PC-3 (cell line): ENCODE measurements around the gene FAM47C. TPM values are rescaled to one million over a fixed set of nuclear protein-coding genes. Genes with fewer than 3 reads are reported as not detected.
"Not testable (repeated sequence)": the region's sequence is repeated elsewhere in the genome, so short reads cannot be mapped to it uniquely, and the experiment has no call there.

ENCODE experiments used
- ATAC-seq: fragments of 200-7000 bp; cut with Tn5 transposase; 2 replicates; pipeline ENCODE4 v1.9.1; 2020; ENCODE audit warnings: mild to moderate bottlenecking, moderate library complexity
- BruUV-seq: library from RNA; stranded (reverse); fragments of 400-500 nt; replicated peaks from 2 replicates; lab custom pipeline; 2021; lab: Mats Ljungman, UMichigan
- CTCF ChIA-PET: fragments of 300-600 bp; sonication (Branson Sonifier 250); formaldehyde crosslinking; loops from one replicate; lab custom pipeline; 2022; ENCODE audit warnings: antibody characterized with exemption; lab: Charles Lee
- POLR2A ChIA-PET: fragments of 300-600 bp; sonication (Branson Sonifier 250); formaldehyde crosslinking; loops from one replicate; lab custom pipeline; 2022; ENCODE audit warnings: antibody characterized with exemption; ENCODE audit not compliant: unreplicated experiment; lab: Charles Lee
- DNase-seq: peaks from one replicate; pipeline ENCODE4 v3.0.0-alpha.2; 2015
- H2AFZ ChIP-seq: fragments of 300-600 bp; sonication (generic); 2 replicates; pipeline ENCODE4 v1.6.0; 2016; ENCODE audit warnings: antibody characterized with exemption, low read length
- H3F3A ChIP-seq: fragments of 300-600 bp; sonication (generic); one replicate; pipeline ENCODE4 v1.6.0; 2017; ENCODE audit warnings: antibody characterized with exemption, low read length, control low read depth, mild to moderate bottlenecking; ENCODE audit not compliant: unreplicated experiment
- H3K27ac ChIP-seq: fragments of 300-600 bp; sonication (generic); 2 replicates; pipeline ENCODE4 v1.5.1; 2016; ENCODE audit warnings: mild to moderate bottlenecking, low read length
- H3K27me3 ChIP-seq: fragments of 300-600 bp; sonication (generic); 2 replicates; pipeline ENCODE4 v1.6.1; 2016; ENCODE audit warnings: low read length, mixed read lengths
- H3K36me3 ChIP-seq: fragments of 300-600 bp; sonication (generic); 2 replicates; pipeline ENCODE4 v1.6.1; 2016; ENCODE audit warnings: low read depth, mixed run types, low read length, mixed read lengths
- H3K4me1 ChIP-seq: fragments of 300-600 bp; sonication (generic); 2 replicates; pipeline ENCODE4 v1.5.1; 2016; ENCODE audit warnings: low read length; ENCODE audit not compliant: insufficient read depth
- H3K4me2 ChIP-seq: fragments of 300-600 bp; sonication (generic); 2 replicates; pipeline ENCODE4 v1.6.0; 2016; ENCODE audit warnings: low read length
- H3K4me3 ChIP-seq: fragments of 300-600 bp; sonication (generic); 2 replicates; pipeline ENCODE4 v1.5.1; 2016; ENCODE audit warnings: mild to moderate bottlenecking, low read length, mixed read lengths
- H3K79me2 ChIP-seq: fragments of 300-600 bp; sonication (generic); 2 replicates; pipeline ENCODE4 v1.6.1; 2017; ENCODE audit warnings: low read length, mixed read lengths
- H3K9ac ChIP-seq: fragments of 300-600 bp; sonication (generic); 2 replicates; pipeline ENCODE4 v1.6.0; 2016; ENCODE audit warnings: mild to moderate bottlenecking, low read length
- H3K9me2 ChIP-seq: fragments of 300-600 bp; sonication (generic); replicated peaks from 2 replicates; pipeline ENCODE4 v1.6.1; 2016; ENCODE audit warnings: mixed run types, low read length, mixed read lengths
- H3K9me3 ChIP-seq: fragments of 300-600 bp; sonication (generic); 2 replicates; pipeline ENCODE4 v1.6.1; 2016; ENCODE audit warnings: low read length, mixed read lengths
- H4K20me1 ChIP-seq: fragments of 300-600 bp; sonication (generic); 2 replicates; pipeline ENCODE4 v1.6.1; 2016; ENCODE audit warnings: low read length, mixed read lengths
- EZH2 ChIP-seq: fragments of 300-600 bp; sonication (generic); IDR thresholded peaks from one replicate; pipeline ENCODE4 v1.6.1; 2017; ENCODE audit warnings: antibody characterized with exemption, mild to moderate bottlenecking, low read length; ENCODE audit not compliant: unreplicated experiment
- EZH2phosphoT487 ChIP-seq: fragments of 300-600 bp; sonication (generic); IDR thresholded peaks from 2 replicates; pipeline ENCODE4 v1.6.1; 2018; ENCODE audit warnings: mild to moderate bottlenecking, antibody characterized with exemption, low read length, borderline replicate concordance
- intact Hi-C: fragments of 100-400 bp; cut with micrococcal nuclease; formaldehyde crosslinking; loops from 2 replicates; pipeline ENCODE4 v1.9.0; 2023
- total RNA-seq: library from RNA; depleted of rRNA; stranded (reverse); fragments of >200 nt; gene quantifications from 2 replicates; pipeline ENCODE4 v1.2.3, GENCODE V29; 2014
- TF ChIP-seq, protein P1 (sequence below): fragments of 300-600 bp; sonication (generic); conservative IDR thresholded peaks from 2 replicates; pipeline ENCODE4 v1.5.1; 2017; ENCODE audit warnings: antibody characterized with exemption, low read depth, mild to moderate bottlenecking, low read length

Gene FAM47C
- total RNA-seq, 1 experiment from 2014 or later, result not detected

DNA sequence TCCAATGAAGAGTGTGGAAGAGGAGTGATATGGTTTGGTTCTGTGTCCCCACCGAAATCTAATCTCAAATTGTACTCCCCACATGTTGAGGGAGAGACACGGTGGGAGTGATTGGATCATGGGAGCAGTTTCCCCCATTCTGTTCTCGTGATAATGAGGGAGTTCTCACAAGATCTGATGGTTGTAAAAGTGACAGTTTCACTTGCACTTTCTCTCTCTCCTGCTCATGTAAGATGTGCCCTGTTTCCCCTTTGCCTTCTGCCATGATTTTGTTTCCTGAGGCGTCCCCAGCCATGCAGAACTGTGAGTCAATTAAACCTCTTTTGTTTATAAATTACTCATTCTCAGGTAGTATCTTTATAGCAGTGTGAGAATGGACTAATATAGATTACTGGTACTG, 39.6 kb downstream of the FAM47C start:
- ChIA-PET CTCF (no interaction called here), POLR2A (no interaction called here)
- Histone ChIP-seq H4K20me1 (no peaks in the 10 kb centered on the region), H2AFZ (no peak overlapping the region), H3K9ac (no peak overlapping the region), H3K9me3 (no peaks in the 10 kb centered on the region), H3K79me2 (no peaks in the 10 kb centered on the region), H3K36me3 (no peaks in the 10 kb centered on the region), H3K27me3 (no peaks in the 10 kb centered on the region), H3F3A (no peaks in the 10 kb centered on the region), H3K4me1 (no peaks in the 10 kb centered on the region), H3K4me3 (no peak overlapping the region), H3K9me2 (no peaks in the 10 kb centered on the region), H3K27ac (no peak overlapping the region), H3K4me2 (no peak overlapping the region)
- ATAC-seq (no peak), DNase-seq (no peak)
- BruUV-seq, result no TSS peak
- intact Hi-C loops, result no loop called here
- no peak for TF ChIP-seq EZH2
- TF ChIP-seq, protein P1, sequence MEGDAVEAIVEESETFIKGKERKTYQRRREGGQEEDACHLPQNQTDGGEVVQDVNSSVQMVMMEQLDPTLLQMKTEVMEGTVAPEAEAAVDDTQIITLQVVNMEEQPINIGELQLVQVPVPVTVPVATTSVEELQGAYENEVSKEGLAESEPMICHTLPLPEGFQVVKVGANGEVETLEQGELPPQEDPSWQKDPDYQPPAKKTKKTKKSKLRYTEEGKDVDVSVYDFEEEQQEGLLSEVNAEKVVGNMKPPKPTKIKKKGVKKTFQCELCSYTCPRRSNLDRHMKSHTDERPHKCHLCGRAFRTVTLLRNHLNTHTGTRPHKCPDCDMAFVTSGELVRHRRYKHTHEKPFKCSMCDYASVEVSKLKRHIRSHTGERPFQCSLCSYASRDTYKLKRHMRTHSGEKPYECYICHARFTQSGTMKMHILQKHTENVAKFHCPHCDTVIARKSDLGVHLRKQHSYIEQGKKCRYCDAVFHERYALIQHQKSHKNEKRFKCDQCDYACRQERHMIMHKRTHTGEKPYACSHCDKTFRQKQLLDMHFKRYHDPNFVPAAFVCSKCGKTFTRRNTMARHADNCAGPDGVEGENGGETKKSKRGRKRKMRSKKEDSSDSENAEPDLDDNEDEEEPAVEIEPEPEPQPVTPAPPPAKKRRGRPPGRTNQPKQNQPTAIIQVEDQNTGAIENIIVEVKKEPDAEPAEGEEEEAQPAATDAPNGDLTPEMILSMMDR, result no peak
- TF ChIP-seq EZH2phosphoT487, result no peak

DNA sequence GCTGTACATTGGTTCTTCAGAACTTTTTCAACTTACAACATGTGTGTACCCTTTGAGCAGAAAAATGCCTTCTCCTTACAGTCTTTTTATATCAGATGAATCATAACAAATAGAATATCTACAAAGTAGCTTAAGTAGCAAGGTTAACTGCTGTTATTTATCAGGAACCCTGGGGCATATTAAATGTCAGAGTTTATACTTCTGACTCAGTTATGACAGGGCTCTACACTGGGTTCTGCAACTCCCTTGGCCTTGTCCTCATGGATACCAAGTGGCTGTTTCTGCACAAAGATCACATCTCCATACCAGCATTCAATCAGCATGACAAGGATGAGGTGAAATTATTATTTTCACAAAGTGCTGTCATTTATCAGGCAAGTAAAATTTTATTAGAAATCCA, 49.4 kb downstream of the FAM47C start:
- intact Hi-C loops, H3K9me3 ChIP-seq, H3K4me2 ChIP-seq, H3K79me2 ChIP-seq, H3K9me2 ChIP-seq, H3K36me3 ChIP-seq, H4K20me1 ChIP-seq, H2AFZ ChIP-seq, BruUV-seq, H3K27ac ChIP-seq, CTCF ChIA-PET, H3K4me1 ChIP-seq, H3K27me3 ChIP-seq, H3F3A ChIP-seq, H3K9ac ChIP-seq, POLR2A ChIA-PET, H3K4me3 ChIP-seq: not testable (repeated sequence)
- DNase-seq, result peak; percentile 51
- peak; percentile 53; the same call in 1 of the 2 replicates for ATAC-seq

DNA sequence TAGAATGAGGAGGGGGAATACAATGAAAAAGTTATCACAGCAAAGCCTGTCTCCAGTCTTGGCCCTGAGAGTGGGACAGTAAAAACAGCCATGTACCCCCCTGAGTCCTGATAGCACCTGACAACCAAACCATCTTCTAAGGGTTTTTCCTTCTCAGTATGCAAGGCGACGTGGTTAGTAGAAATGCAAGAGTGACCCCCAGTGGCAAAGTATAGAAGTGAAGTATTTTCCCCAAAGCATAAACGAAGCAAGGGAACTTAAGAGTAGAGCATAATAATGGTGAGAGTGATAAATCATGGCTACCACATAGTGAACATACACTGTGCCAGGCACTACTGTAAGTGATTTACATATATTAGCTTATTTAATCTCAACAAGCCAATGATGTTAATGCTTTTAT, 52.8 kb downstream of the FAM47C start:
- no TSS peak for BruUV-seq
- Histone ChIP-seq H3K9me2 (no peaks in the 10 kb centered on the region), H3K4me3 (no peak overlapping the region), H3K4me1 (no peaks in the 10 kb centered on the region), H3K9ac (no peak overlapping the region), H3K79me2 (no peaks in the 10 kb centered on the region), H3K4me2 (no peak overlapping the region), H2AFZ (no peak overlapping the region), H4K20me1 (no peaks in the 10 kb centered on the region), H3K9me3 (no peaks in the 10 kb centered on the region), H3K27me3 (no peaks in the 10 kb centered on the region), H3K27ac (no peak overlapping the region), H3F3A (no peaks in the 10 kb centered on the region), H3K36me3 (no peaks in the 10 kb centered on the region)
- CTCF ChIA-PET, result no interaction called here
- peak; percentile 71 for ATAC-seq
- POLR2A ChIA-PET, result no interaction called here
- intact Hi-C loops, result no loop called here
- TF ChIP-seq EZH2phosphoT487, result no peak
- TF ChIP-seq, protein P1, result peak; percentile 74
- DNase-seq, result peak; percentile 72
